ENCODE results near the gene SLC37A3. TPM values are rescaled to one million over a fixed set of nuclear protein-coding genes. Genes with fewer than 3 reads are reported as not detected.

Gene SLC37A3
- total RNA-seq (10 to 100 TPM; 36.2 to 41.1 TPM), polyA plus RNA-seq (ENCODE audit: insufficient read length in 6 of 6) (10 to 100 TPM; 50.7 to 58.5 (median 53.1) TPM)
- long read RNA-seq, donor 1, partial matches to known transcripts = 0 of 5 reads
- long read RNA-seq, donor 1, other reads (novel, unspliced or antisense) = 0 of 5 reads
- long read RNA-seq, donor 2, partial matches to known transcripts = 12 of 17 reads
- long read RNA-seq, donor 2, other reads (novel, unspliced or antisense) = 0 of 17 reads
- long read RNA-seq, donor 3, transcript SLC37A3-201 (15 exons, 3,349 nt) = major isoform, 7 of 9 reads
- long read RNA-seq, donor 3, partial matches to known transcripts = 0 of 9 reads
- long read RNA-seq, donor 3, other reads (novel, unspliced or antisense) = 0 of 9 reads
- long read RNA-seq, donor 4, partial matches to known transcripts = 0 of 1 reads
- long read RNA-seq, donor 4, other reads (novel, unspliced or antisense) = 1 of 1 reads
- long read RNA-seq, donor 5, partial matches to known transcripts = 0 of 8 reads
- long read RNA-seq, donor 5, other reads (novel, unspliced or antisense) = 0 of 8 reads
- long read RNA-seq, donor 6, partial matches to known transcripts = 0 of 5 reads
- long read RNA-seq, donor 6, other reads (novel, unspliced or antisense) = 0 of 5 reads
- long read RNA-seq, donor 7, partial matches to known transcripts = 0 of 2 reads
- long read RNA-seq, donor 7, other reads (novel, unspliced or antisense) = 0 of 2 reads
- long read RNA-seq, donor 8, partial matches to known transcripts = 0 of 3 reads
- long read RNA-seq, donor 8, other reads (novel, unspliced or antisense) = 0 of 3 reads
- long read RNA-seq, donor 9 = 0 reads
- long read RNA-seq, donor 10, partial matches to known transcripts = 2 of 2 reads
- long read RNA-seq, donor 10, other reads (novel, unspliced or antisense) = 0 of 2 reads
- long read RNA-seq, donor 11, partial matches to known transcripts = 0 of 7 reads
- long read RNA-seq, donor 11, other reads (novel, unspliced or antisense) = 0 of 7 reads
- long read RNA-seq, donor 12, partial matches to known transcripts = 0 of 4 reads
- long read RNA-seq, donor 12, other reads (novel, unspliced or antisense) = 0 of 4 reads

- ATAC-seq (peak; percentile 99), DNase-seq (peak; percentile 68 to 98 (median 88))
- intact Hi-C loops (cut with DNase I) = no loop called here
- no peaks in the 10 kb centered on the region for H3K27me3 ChIP-seq
- H3K4me1 ChIP-seq = peaks cover 0 to 42% of the 10 kb centered on the region in 2 donors
- no peaks in the 10 kb centered on the region for H3K36me3 ChIP-seq
- peak in 1 of 2 donors; percentile 36 for TF ChIP-seq CTCF (IDR thresholded peaks at IDR 0.05)
- no peaks in the 10 kb centered on the region for H3K9me3 ChIP-seq
- peak within 1 kb of the TSS; percentile 67 to 90 for H3K27ac ChIP-seq
- peak within 1 kb of the TSS; percentile 90 to 94 for H3K4me3 ChIP-seq
These were observed at the start of gene SLC37A3 for GRCh38 chr7:140397784-140398750. Gene SLC37A3 (minus strand): TSS chr7:140398530. CDS start chr7:140382526, 16,004 bp downstream.

DNA sequence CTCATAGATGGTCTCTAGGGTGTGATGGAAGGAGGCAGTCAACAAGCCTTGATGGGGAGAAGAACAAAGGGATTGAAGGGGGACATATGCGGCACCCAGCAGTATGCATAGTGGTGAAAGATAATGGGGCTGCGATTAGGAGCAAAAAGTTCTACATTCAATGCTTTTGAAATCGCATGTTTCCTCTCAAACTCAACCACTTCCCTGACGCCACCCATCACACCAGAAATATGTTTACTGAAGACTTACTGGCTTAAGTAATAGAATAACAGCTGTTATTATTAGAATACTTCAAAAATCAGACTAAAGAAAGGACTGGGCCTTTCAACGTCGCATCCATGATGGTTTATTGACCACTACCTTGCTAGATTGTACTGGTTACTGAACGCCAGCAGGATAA lies 49.5 kb upstream of the SLC37A3 start:
- no peak for TF ChIP-seq CTCF (IDR thresholded peaks at IDR 0.05)
- Histone ChIP-seq H3K4me3 (no peak overlapping the region), H3K27me3 (no peaks in the 10 kb centered on the region), H3K9me3 (no peaks in the 10 kb centered on the region), H3K36me3 (peaks cover 0 to 12% of the 10 kb centered on the region in 2 donors), H3K4me1 (peaks cover 0 to 21% of the 10 kb centered on the region in 2 donors), H3K27ac (peak overlapping the region in 1 of 2 donors; percentile 53)
- DNase-seq (no peak), ATAC-seq (no peak)
- intact Hi-C loops (cut with DNase I) = no loop called here

DNA sequence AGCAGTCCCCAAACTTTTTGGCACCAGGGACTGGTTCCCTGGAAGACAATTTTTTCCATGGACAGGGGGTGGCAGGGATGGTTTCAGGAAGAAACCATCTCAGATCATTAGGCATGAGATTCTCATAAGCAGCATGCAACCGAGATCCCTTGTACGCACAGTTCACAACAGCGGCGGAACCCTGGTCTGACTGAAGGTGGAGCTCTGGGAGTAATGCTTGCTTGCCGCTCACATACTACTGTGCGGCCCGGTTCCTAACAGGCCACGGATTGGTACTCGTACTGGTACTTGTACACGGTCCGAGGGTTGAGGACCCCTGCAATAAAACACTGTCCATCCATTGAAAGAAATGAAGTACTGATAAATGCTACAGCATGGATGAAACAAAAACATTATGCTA lies 48.1 kb upstream of the SLC37A3 start:
- H3K27me3 ChIP-seq = no peaks in the 10 kb centered on the region
- H3K4me1 ChIP-seq = peaks cover 0 to 21% of the 10 kb centered on the region in 2 donors
- intact Hi-C loops (cut with DNase I) = no loop called here
- no peak for TF ChIP-seq CTCF (IDR thresholded peaks at IDR 0.05)
- ATAC-seq (no peak), DNase-seq (no peak)
- H3K36me3 ChIP-seq = no peaks in the 10 kb centered on the region
- H3K27ac ChIP-seq = no peak overlapping the region
- H3K9me3 ChIP-seq = no peaks in the 10 kb centered on the region
- H3K4me3 ChIP-seq = no peak overlapping the region

GRCh38 chr7:140441519-140441918 lies 43.2 kb upstream of the SLC37A3 start:
- DNase-seq (no peak), ATAC-seq (no peak)
- Histone ChIP-seq H3K27me3 (no peaks in the 10 kb centered on the region), H3K36me3 (no peaks in the 10 kb centered on the region), H3K27ac (no peak overlapping the region), H3K4me3 (no peak overlapping the region), H3K9me3 (no peaks in the 10 kb centered on the region), H3K4me1 (no peaks in the 10 kb centered on the region)
- intact Hi-C loops (cut with DNase I) = no loop called here
- TF ChIP-seq CTCF (IDR thresholded peaks at IDR 0.05) = no peak
